Upper lobe of right lung (tissue), 1 donor: ENCODE data around the gene YEATS4. TPM values are rescaled to one million over a fixed set of nuclear protein-coding genes. Genes with fewer than 3 reads are reported as not detected.
A peak's percentile ranks its signal among the peaks of the same experiment; 100 is the strongest.

Experiments used
- ATAC-seq: fragments of 200-7000 bp; cut with Tn5 transposase; one replicate; pipeline ENCODE4 v1.9.1; 2020; ENCODE audit warnings: mild to moderate bottlenecking, moderate library complexity
- DNase-seq: peaks from one replicate; pipeline ENCODE4 v3.0.0-alpha.2; 2020
- H3K27ac ChIP-seq: fragments of 200-600 bp; one replicate; pipeline ENCODE4 v1.8.0; 2022
- H3K27me3 ChIP-seq: fragments of 200-600 bp; one replicate; pipeline ENCODE4 v1.8.0; 2022; ENCODE audit warnings: mild to moderate bottlenecking
- H3K36me3 ChIP-seq: fragments of 200-600 bp; one replicate; pipeline ENCODE4 v1.8.0; 2022
- H3K4me1 ChIP-seq: fragments of 200-600 bp; one replicate; pipeline ENCODE4 v1.8.0; 2022
- H3K4me3 ChIP-seq: fragments of 200-600 bp; one replicate; pipeline ENCODE4 v1.8.0; 2022; ENCODE audit warnings: mild to moderate bottlenecking
- H3K9me3 ChIP-seq: fragments of 200-600 bp; one replicate; pipeline ENCODE4 v1.8.0; 2022
- CTCF ChIP-seq: fragments of 200-600 bp; IDR thresholded peaks from one replicate; pipeline ENCODE4 v1.8.0; 2022; ENCODE audit warnings: antibody characterized with exemption
- intact Hi-C: fragments of 100-400 bp; cut with DNase I; formaldehyde crosslinking; loops from one replicate; pipeline ENCODE4 v1.11.0; 2022
- total RNA-seq: library from RNA; stranded (reverse); fragmentation: NEBNext Ultra II Directional; extraction: Animal tissue kit (Norgen Biotek cat#: 25700); gene quantifications from one replicate; pipeline ENCODE4 v1.2.1, GENCODE V29; 2021
- donor health status: DM: no; HTN: yes; CAD: no; lungs with severe emphysema.

YEATS4 gene
- total RNA-seq, 1 donor from 2014 or later, result 11.4 TPM

- Histone ChIP-seq H3K4me1 (no peaks in the 10 kb centered on the region), H3K27me3 (no peaks in the 10 kb centered on the region), H3K27ac (no peak overlapping the region), H3K9me3 (no peaks in the 10 kb centered on the region), H3K36me3 (no peaks in the 10 kb centered on the region), H3K4me3 (peak overlapping the region; percentile 36)
- DNase-seq (no peak), ATAC-seq (no peak)
- intact Hi-C loops, result no loop called here
- TF ChIP-seq CTCF, result no peak
These were observed 7.9 kb upstream of the YEATS4 start for GRCh38 chr12:69351462-69352236.

GRCh38 chr12:69352904-69353303 lies 6.6 kb upstream of the YEATS4 start:
- intact Hi-C loops, result no loop called here
- H3K27me3 ChIP-seq, result no peaks in the 10 kb centered on the region
- no peak overlapping the region for H3K4me3 ChIP-seq
- DNase-seq (no peak), ATAC-seq (no peak)
- H3K27ac ChIP-seq, result no peak overlapping the region
- TF ChIP-seq CTCF, result no peak
- H3K9me3 ChIP-seq, result no peaks in the 10 kb centered on the region
- H3K36me3 ChIP-seq, result no peaks in the 10 kb centered on the region
- H3K4me1 ChIP-seq, result no peaks in the 10 kb centered on the region

- Histone ChIP-seq H3K4me3 (no peak overlapping the region), H3K27ac (no peak overlapping the region), H3K4me1 (no peaks in the 10 kb centered on the region), H3K36me3 (no peaks in the 10 kb centered on the region), H3K27me3 (no peaks in the 10 kb centered on the region), H3K9me3 (no peaks in the 10 kb centered on the region)
- DNase-seq (no peak), ATAC-seq (no peak)
- TF ChIP-seq CTCF, result no peak
- intact Hi-C loops, result no loop called here
These were observed 5.4 kb upstream of the YEATS4 start for GRCh38 chr12:69354172-69354555.

- TF ChIP-seq CTCF, result no peak
- intact Hi-C loops, result no loop called here
- Histone ChIP-seq H3K27me3 (no peaks in the 10 kb centered on the region), H3K9me3 (no peaks in the 10 kb centered on the region), H3K36me3 (no peaks in the 10 kb centered on the region), H3K4me1 (no peaks in the 10 kb centered on the region), H3K27ac (no peak overlapping the region), H3K4me3 (no peak overlapping the region)
- ATAC-seq, result no peak
- DNase-seq, result no peak
These were observed 4.9 kb upstream of the YEATS4 start for GRCh38 chr12:69354556-69355187.

GRCh38 chr12:69355363-69356028 lies 4.0 kb upstream of the YEATS4 start:
- intact Hi-C loops, result no loop called here
- ATAC-seq, result no peak

More at GRCh38 chr12:69355363-69356028, 4.0 kb upstream of the YEATS4 start:
- Histone ChIP-seq H3K9me3 (no peaks in the 10 kb centered on the region), H3K27ac (no peak overlapping the region), H3K4me1 (peaks cover 1% of the 10 kb centered on the region), H3K36me3 (no peaks in the 10 kb centered on the region), H3K27me3 (no peaks in the 10 kb centered on the region), H3K4me3 (no peak overlapping the region)
- DNase-seq, result no peak
- no peak for TF ChIP-seq CTCF
